ENCODE results near the gene DOCK2.

DNA sequence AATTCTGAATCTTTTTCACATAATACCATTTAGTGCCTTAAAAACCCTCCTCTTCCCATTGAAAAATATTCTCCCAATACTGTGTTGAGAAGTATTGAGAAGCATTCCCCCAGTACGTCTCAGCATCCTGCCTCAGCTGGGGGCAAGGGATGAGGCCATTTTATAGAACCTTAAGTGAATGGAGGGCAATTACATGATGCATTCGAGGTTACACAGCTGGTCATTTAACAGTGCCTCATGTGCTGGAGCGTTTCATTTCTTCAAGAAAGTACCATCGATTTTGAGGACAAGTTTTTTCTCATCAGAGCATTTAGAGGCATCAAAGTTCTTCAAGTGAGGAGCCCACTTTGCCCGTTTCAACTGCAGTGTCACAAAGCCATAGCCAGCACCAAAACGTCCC, 135.6 kb downstream of the DOCK2 start:
- TF ChIP-seq CTCF (IDR thresholded peaks at IDR 0.05) (no peak), EZH2 (IDR thresholded peaks at IDR 0.05; ENCODE audit: borderline replicate concordance, insufficient read depth, low read depth, low read length, poor library complexity, severe bottlenecking) (no peak)
